GM12873 (cell line): ENCODE results near the gene PTPRM.

Source experiments
- CTCF ChIP-seq: IDR thresholded peaks from 2 replicates; pipeline ENCODE4 v1.5.1; 2012; ENCODE audit warnings: low read depth, mild to moderate bottlenecking, moderate library complexity, low read length, control low read depth; ENCODE audit not compliant: insufficient read depth; ENCODE audit errors: missing control alignments

The PTPRM gene

GRCh38 chr18:8019600-8019999 is 452.5 kb downstream of the PTPRM start:
- TF ChIP-seq CTCF: no peak

- no peak for TF ChIP-seq CTCF
Observed at GRCh38 chr18:8020132-8020846, 453.2 kb downstream of the PTPRM start.

- TF ChIP-seq CTCF: no peak
Observed at GRCh38 chr18:8029061-8029460, 461.9 kb downstream of the PTPRM start.

- TF ChIP-seq CTCF: no peak
Observed at GRCh38 chr18:8029731-8030130, 462.6 kb downstream of the PTPRM start.

GRCh38 chr18:8030201-8030600 is 463.1 kb downstream of the PTPRM start:
- TF ChIP-seq CTCF: no peak

- no peak for TF ChIP-seq CTCF
Observed at GRCh38 chr18:8031496-8031895, 464.4 kb downstream of the PTPRM start.

GRCh38 chr18:8034674-8035073 is 467.6 kb downstream of the PTPRM start:
- no peak for TF ChIP-seq CTCF
